ENCODE results near the gene SSPN. TPM values are rescaled to one million over a fixed set of nuclear protein-coding genes. Genes with fewer than 3 reads are reported as not detected.

The SSPN gene
- total RNA-seq, 4 donors from 2014 or later, result 35.9 to 65.4 (median 53.3) TPM

DNA sequence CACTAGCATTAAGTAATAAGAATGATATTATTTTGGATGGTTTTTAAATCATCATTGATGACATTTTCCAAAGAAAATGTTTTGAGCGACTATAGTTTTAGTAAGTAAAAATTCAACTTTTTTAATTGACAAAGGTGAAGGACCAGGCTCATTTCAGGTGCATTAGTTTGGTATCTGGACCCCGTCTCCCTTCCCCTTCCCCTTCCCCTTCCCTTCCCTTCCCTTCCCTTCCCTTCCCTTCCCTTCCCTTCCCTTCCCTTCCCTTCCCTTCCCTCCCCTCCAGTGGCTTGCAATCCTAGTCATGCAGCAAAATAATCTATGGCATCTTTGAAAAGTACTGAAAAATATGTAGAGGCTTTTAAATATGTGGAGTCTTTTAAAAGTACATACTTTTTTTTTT is 13.0 kb upstream of the SSPN start:
- 79 to 84% methylated on average over 2 of the region's 2 CpGs for WGBS, 2 donors (ENCODE audit: low coverage in 1 of 2)
- Histone ChIP-seq H3K9me3 (no peaks in the 10 kb centered on the region), H3K36me3 (no peaks in the 10 kb centered on the region), H3K4me3 (no peak overlapping the region), H3K27ac (no peak overlapping the region), H3K27me3 (no peaks in the 10 kb centered on the region), H3K4me1 (no peaks in the 10 kb centered on the region)
- TF ChIP-seq POLR2A (IDR thresholded peaks at IDR 0.05), result no peak
- no peak for TF ChIP-seq CTCF (IDR thresholded peaks at IDR 0.05)
- TF ChIP-seq POLR2AphosphoS5 (IDR thresholded peaks at IDR 0.05), result no peak
- TF ChIP-seq EP300 (IDR thresholded peaks at IDR 0.05), result no peak
- no peak for ATAC-seq

DNA sequence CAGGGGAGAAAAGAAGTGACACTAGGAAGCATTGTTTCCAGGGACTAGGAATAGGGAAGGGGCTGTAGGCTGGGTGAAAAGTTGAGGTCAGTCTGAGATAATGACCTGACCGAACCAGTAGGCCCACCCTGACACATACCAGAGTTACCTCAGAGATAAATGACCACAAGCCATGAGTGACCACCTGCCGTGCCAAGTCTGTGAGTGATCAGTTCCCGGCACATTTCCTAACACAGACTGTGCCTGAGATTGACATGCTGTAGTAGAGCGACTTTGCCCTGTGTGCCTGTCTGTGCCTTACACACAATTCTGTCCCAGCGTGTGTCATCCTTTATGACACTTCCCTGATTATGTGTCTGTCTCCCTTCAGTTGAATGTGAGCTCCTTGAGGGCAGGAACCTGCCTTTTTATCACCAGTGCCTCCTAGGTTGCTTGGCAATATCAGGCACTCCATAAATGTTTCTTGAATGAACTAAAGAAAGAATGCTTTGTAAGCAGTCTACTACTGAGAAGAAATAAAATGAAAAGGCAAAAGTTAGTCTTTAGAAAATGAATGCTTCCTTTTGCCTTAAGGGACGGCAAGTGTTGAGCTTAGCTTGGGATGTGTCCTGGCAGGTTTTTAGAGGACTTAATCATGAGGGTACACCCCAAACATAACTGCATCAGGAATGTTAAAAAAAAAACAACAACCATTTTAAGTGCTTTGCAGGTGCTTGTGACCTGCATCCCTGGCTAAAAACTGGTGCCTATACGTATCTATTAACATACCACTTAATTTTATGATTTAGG is 9.6 kb upstream of the SSPN start:
- H3K4me1 ChIP-seq, result peaks cover 0 to 6% (median 0%) of the 10 kb centered on the region in 3 donors
- no peaks in the 10 kb centered on the region for H3K9me3 ChIP-seq
- H3K36me3 ChIP-seq, result no peaks in the 10 kb centered on the region
- H3K27me3 ChIP-seq, result no peaks in the 10 kb centered on the region
- no peak for TF ChIP-seq EP300 (IDR thresholded peaks at IDR 0.05)
- no peak for TF ChIP-seq POLR2AphosphoS5 (IDR thresholded peaks at IDR 0.05)
- TF ChIP-seq CTCF (IDR thresholded peaks at IDR 0.05), result no peak
- TF ChIP-seq POLR2A (IDR thresholded peaks at IDR 0.05), result no peak
- no peak for ATAC-seq
- 88 to 89% methylated on average over 3 to 5 of the region's 7 CpGs for WGBS, 2 donors (ENCODE audit: low coverage in 1 of 2)
- H3K4me3 ChIP-seq, result no peak overlapping the region
- no peak overlapping the region for H3K27ac ChIP-seq

GRCh38 chr12:26187014-26187798 is 8.2 kb upstream of the SSPN start:
- H3K9me3 ChIP-seq, result no peaks in the 10 kb centered on the region
- ATAC-seq, result no peak
- WGBS, 2 donors (ENCODE audit: low coverage in 1 of 2), result 52 to 77% methylated on average over 6 of the region's 8 CpGs
- no peak overlapping the region for H3K4me3 ChIP-seq
- no peak for TF ChIP-seq EP300 (IDR thresholded peaks at IDR 0.05)
- TF ChIP-seq POLR2A (IDR thresholded peaks at IDR 0.05), result no peak
- TF ChIP-seq CTCF (IDR thresholded peaks at IDR 0.05), result no peak
- TF ChIP-seq POLR2AphosphoS5 (IDR thresholded peaks at IDR 0.05), result no peak
- H3K36me3 ChIP-seq, result no peaks in the 10 kb centered on the region
- peaks cover 0 to 6% (median 0%) of the 10 kb centered on the region in 3 donors for H3K4me1 ChIP-seq
- H3K27ac ChIP-seq, result no peak overlapping the region
- H3K27me3 ChIP-seq, result no peaks in the 10 kb centered on the region

- no peak for TF ChIP-seq POLR2A (IDR thresholded peaks at IDR 0.05)
- TF ChIP-seq CTCF (IDR thresholded peaks at IDR 0.05), result no peak
- no peak for TF ChIP-seq EP300 (IDR thresholded peaks at IDR 0.05)
- no peak for TF ChIP-seq POLR2AphosphoS5 (IDR thresholded peaks at IDR 0.05)
- Histone ChIP-seq H3K4me1 (peaks cover 0 to 6% (median 0%) of the 10 kb centered on the region in 3 donors), H3K9me3 (no peaks in the 10 kb centered on the region), H3K36me3 (no peaks in the 10 kb centered on the region), H3K27ac (no peak overlapping the region), H3K27me3 (no peaks in the 10 kb centered on the region), H3K4me3 (no peak overlapping the region)
- WGBS, 2 donors (ENCODE audit: low coverage in 1 of 2), result 0 to 8% methylated on average over 1 of the region's 1 CpG
- no peak for ATAC-seq
These were observed 7.2 kb upstream of the SSPN start for GRCh38 chr12:26188127-26188526.
